Aortic smooth muscle cell (primary cell): ENCODE measurements around the gene SAXO2. TPM values are rescaled to one million over a fixed set of nuclear protein-coding genes. Genes with fewer than 3 reads are reported as not detected.

Source experiments
- total RNA-seq: library from RNA; depleted of rRNA; stranded (reverse); fragments of >200 nt; gene quantifications from 2 replicates; pipeline ENCODE4 v1.2.3, GENCODE V29; 2014

Gene SAXO2
- 0.66 and 0.75 TPM in 2 replicates for total RNA-seq

GRCh38 chr15:82262422-82263026 lies at the start of gene SAXO2, which contains the start of gene EFL1:
Gene SAXO2, plus strand, starts transcription at chr15:82262818. Its CDS starts 62 bp downstream, at chr15:82262880.
Gene EFL1, minus strand, starts transcription at chr15:82262734. Its CDS starts 956 bp downstream, at chr15:82261778.

Other genes with a start within 250 kb of the SAXO2 start
- gene MEX3B, start 216.8 kb upstream of the SAXO2 start, total RNA-seq: 1.6 and 2.5 TPM in 2 replicates
- 43.2 and 53.6 TPM in 2 replicates for gene EFL1, start 84 bp upstream of the SAXO2 start, total RNA-seq
- gene GOLGA6L10, start 86.7 kb downstream of the SAXO2 start, total RNA-seq: 0.13 and 0.37 TPM in 2 replicates
- 0.92 and 1.1 TPM in 2 replicates for gene GOLGA6L9, start 167.0 kb downstream of the SAXO2 start, total RNA-seq